ENCODE results near the gene SASH1. TPM values are rescaled to one million over a fixed set of nuclear protein-coding genes. Genes with fewer than 3 reads are reported as not detected.

Gene SASH1
- total RNA-seq, 1 experiment from 2014 or later = 33.2 TPM

- no peak overlapping the region for H3K14ac ChIP-seq (ENCODE audit: insufficient read depth, low read length)
- no peak overlapping the region for H3K4ac ChIP-seq (ENCODE audit: low read depth, low read length)
- no peak overlapping the region for H3K27ac ChIP-seq (ENCODE audit: insufficient read length, low read depth, low read length)
- no peak overlapping the region for H3K18ac ChIP-seq (ENCODE audit: insufficient read length, low read depth, low read length)
- H4K5ac ChIP-seq (ENCODE audit: insufficient read length, low read depth, low read length) = no peak overlapping the region
- H3K27ac Mint-ChIP-seq = no peak overlapping the region
- no peak overlapping the region for H3K23ac ChIP-seq (ENCODE audit: insufficient read length, low read depth, low read length)
- no peaks in the 10 kb centered on the region for H3K79me1 ChIP-seq (ENCODE audit: insufficient read depth, low read depth, low read length, poor library complexity, severe bottlenecking)
- no peak overlapping the region for H2AK5ac ChIP-seq (ENCODE audit: insufficient read length, low read length)
- H3K23me2 ChIP-seq (ENCODE audit: insufficient read length, low read depth, low read length, poor library complexity, severe bottlenecking) = no peaks in the 10 kb centered on the region
- DNase-seq = no peak
- H3K27me3 ChIP-seq (ENCODE audit: insufficient read depth, low read length) = no peaks in the 10 kb centered on the region
- no peaks in the 10 kb centered on the region for H3K9me3 ChIP-seq (ENCODE audit: control insufficient read depth, low read depth, low read length)
- TF ChIP-seq, protein P1, sequence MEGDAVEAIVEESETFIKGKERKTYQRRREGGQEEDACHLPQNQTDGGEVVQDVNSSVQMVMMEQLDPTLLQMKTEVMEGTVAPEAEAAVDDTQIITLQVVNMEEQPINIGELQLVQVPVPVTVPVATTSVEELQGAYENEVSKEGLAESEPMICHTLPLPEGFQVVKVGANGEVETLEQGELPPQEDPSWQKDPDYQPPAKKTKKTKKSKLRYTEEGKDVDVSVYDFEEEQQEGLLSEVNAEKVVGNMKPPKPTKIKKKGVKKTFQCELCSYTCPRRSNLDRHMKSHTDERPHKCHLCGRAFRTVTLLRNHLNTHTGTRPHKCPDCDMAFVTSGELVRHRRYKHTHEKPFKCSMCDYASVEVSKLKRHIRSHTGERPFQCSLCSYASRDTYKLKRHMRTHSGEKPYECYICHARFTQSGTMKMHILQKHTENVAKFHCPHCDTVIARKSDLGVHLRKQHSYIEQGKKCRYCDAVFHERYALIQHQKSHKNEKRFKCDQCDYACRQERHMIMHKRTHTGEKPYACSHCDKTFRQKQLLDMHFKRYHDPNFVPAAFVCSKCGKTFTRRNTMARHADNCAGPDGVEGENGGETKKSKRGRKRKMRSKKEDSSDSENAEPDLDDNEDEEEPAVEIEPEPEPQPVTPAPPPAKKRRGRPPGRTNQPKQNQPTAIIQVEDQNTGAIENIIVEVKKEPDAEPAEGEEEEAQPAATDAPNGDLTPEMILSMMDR (conservative IDR thresholded peaks at IDR 0.05) = no peak
- H3K27me3 Mint-ChIP-seq (ENCODE audit: low read depth) = no peaks in the 10 kb centered on the region
- no CpG with 5 or more reads among the region's 7 CpGs for WGBS (ENCODE audit: extremely low coverage, insufficient read length, low lambda C conversion rate)
- H2AFZ ChIP-seq (ENCODE audit: low read length) = no peak overlapping the region
- H3K36me3 Mint-ChIP-seq (ENCODE audit: insufficient read depth in 1 of 3, low read depth in 3 of 3) = peaks cover 0 to 8% (median 2%) of the 10 kb centered on the region in 3 experiments; a peak in 2 of 7 replicates
- no peak overlapping the region for H3K9ac ChIP-seq (ENCODE audit: extremely low read depth, insufficient read length, low read length)
- no peaks in the 10 kb centered on the region for H4K20me1 ChIP-seq (ENCODE audit: control insufficient read depth, insufficient read depth, insufficient read length)
- H2BK5ac ChIP-seq (ENCODE audit: insufficient read length, low read length) = no peak overlapping the region
- no peak overlapping the region for H4K8ac ChIP-seq (replicated peaks; ENCODE audit: insufficient read length, low read depth, low read length)
- H4K91ac ChIP-seq (ENCODE audit: insufficient read length, low read depth, low read length) = no peak overlapping the region
- H3T11ph ChIP-seq (ENCODE audit: low read length) = no peak overlapping the region
- no peak overlapping the region for H2BK15ac ChIP-seq (ENCODE audit: low read depth, low read length)
- H2BK120ac ChIP-seq (ENCODE audit: low read depth, low read length, poor library complexity, severe bottlenecking) = no peak overlapping the region
- no peak overlapping the region for H2BK12ac ChIP-seq (ENCODE audit: insufficient read length, low read depth, low read length)
- H2BK20ac ChIP-seq (ENCODE audit: low read depth, low read length, poor library complexity, severe bottlenecking) = no peak overlapping the region
- H3K56ac ChIP-seq (ENCODE audit: insufficient read length, low read depth, low read length) = no peak overlapping the region
- H3K79me2 ChIP-seq (ENCODE audit: insufficient read depth, low read length) = no peaks in the 10 kb centered on the region; the same call in 1 of the 2 replicates
- H3K4me1 ChIP-seq (ENCODE audit: insufficient read depth, low read length) = no peaks in the 10 kb centered on the region; the same call in 1 of the 2 replicates
- no peak overlapping the region for H3K4me3 Mint-ChIP-seq
- peaks cover 5 to 6% of the 10 kb centered on the region in 2 experiments; a peak in 3 of 4 replicates for H3K4me1 Mint-ChIP-seq
- no peaks in the 10 kb centered on the region for H3K9me3 Mint-ChIP-seq
- H3K4me2 ChIP-seq (ENCODE audit: insufficient read depth, insufficient read length, low read length) = no peak overlapping the region
Measured at GRCh38 chr6:148431840-148432239, 89.2 kb downstream of the SASH1 start.
